Activated CD8-positive, alpha-beta T cell treated with anti-CD3 and anti-CD28 coated beads for 36 hours (primary cell): Measurements from ENCODE around the gene ST6GALNAC4. TPM values are rescaled to one million over a fixed set of nuclear protein-coding genes. Genes with fewer than 3 reads are reported as not detected.

ENCODE experiments used
- ATAC-seq: fragments of 200-7000 bp; cut with Tn5 transposase; one replicate; pipeline ENCODE4 v1.10.0; 2021; ENCODE audit warnings: mild to moderate bottlenecking, moderate library complexity
- CTCF ChIA-PET: fragments of 350-600 bp; sonication (Branson Sonifier 250); formaldehyde crosslinking; loops from one replicate; lab custom pipeline; 2021; ENCODE audit warnings: antibody characterized with exemption; lab: Charles Lee
- POLR2A ChIA-PET: fragments of 350-600 bp; sonication (Branson Sonifier 250); formaldehyde crosslinking; loops from one replicate; lab custom pipeline; 2021; ENCODE audit warnings: antibody characterized with exemption; lab: Charles Lee
- DNase-seq: peaks from one replicate; pipeline ENCODE4 v3.0.0-alpha.2; 2020
- H3K27ac Mint-ChIP-seq: one replicate; pipeline ENCODE4 v1.8.0; 2021; ENCODE audit warnings: mild to moderate bottlenecking, mixed read lengths
- H3K27me3 Mint-ChIP-seq: one replicate; pipeline ENCODE4 v1.8.0; 2021; ENCODE audit warnings: mixed read lengths
- H3K36me3 Mint-ChIP-seq: one replicate; pipeline ENCODE4 v1.8.0; 2021; ENCODE audit warnings: low read depth, mixed read lengths
- H3K4me1 Mint-ChIP-seq: one replicate; pipeline ENCODE4 v1.8.0; 2021; ENCODE audit warnings: low read depth, mixed read lengths
- H3K4me3 Mint-ChIP-seq: one replicate; pipeline ENCODE4 v1.8.0; 2021; ENCODE audit warnings: mild to moderate bottlenecking, moderate library complexity, mixed read lengths
- H3K9me3 Mint-ChIP-seq: one replicate; pipeline ENCODE4 v1.8.0; 2021; ENCODE audit warnings: mixed read lengths
- intact Hi-C: fragments of 100-400 bp; cut with micrococcal nuclease; formaldehyde crosslinking; loops from one replicate; pipeline ENCODE4 v1.10.0; 2022
- total RNA-seq, 2 experiments: library from RNA; stranded (reverse); gene quantifications; one replicate each; pipeline ENCODE4 v1.2.3, GENCODE V29; 2021
- TF ChIP-seq, protein P1 (sequence below): fragments of 200-600 bp; IDR thresholded peaks from one replicate; pipeline ENCODE4 v1.8.0; 2022; ENCODE audit warnings: antibody characterized with exemption, mild to moderate bottlenecking

The ST6GALNAC4 gene
- total RNA-seq, 2 experiments from 2014 or later = 34.3 to 34.9 TPM

DNA sequence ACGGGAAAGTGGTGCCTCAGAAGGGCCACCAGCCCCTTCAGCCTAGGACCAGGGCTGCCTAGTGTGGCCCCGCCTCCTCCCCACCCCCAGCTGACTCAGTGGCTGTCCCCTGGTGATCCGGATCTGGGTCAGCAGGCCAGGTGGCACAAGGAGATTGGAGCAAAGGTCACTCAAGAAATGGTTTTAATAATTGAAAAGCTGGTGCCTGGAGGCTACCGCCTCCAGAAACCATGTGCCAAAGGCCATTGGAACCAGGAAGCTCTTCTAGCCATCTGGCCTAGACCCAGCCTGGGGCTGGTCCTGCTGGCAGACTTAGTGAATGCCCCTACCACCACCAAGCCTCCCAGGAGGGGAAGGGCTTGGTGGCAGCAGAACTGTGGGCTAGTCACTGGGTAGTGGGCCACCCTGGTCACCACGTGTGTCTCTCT is 1.5 kb downstream of the ST6GALNAC4 start:
- intact Hi-C loops = loop anchor here (5.0 kb wide), 1 partner anchor 133 kb away; no protein-coding TSS in a partner anchor

DNA sequence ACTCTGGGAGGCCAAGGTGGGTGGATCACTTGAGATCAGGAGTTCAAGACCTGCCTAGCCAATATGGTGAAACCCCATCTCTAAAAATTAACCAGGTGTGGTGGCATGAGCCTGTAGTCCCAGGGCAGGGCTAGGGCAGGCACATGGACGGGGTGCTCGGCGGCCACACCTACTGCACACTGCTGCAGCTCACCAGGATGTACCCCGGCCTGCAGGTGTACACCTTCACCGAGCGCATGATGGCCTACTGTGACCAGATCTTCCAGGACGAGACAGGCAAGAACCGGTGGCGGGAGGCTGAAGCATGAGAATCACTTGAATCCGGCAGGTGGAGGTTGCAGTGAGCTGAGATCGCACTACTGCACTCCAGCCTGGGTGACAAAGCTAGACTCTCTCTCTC is 3.2 kb downstream of the ST6GALNAC4 start:
- ChIA-PET CTCF (interaction anchor here (1.0 to 4.7 kb wide), 2 partner anchors 44 to 179 kb away, joined by 3 to 23 read pairs; partner anchors contain the start of gene TOR2A), POLR2A (interaction anchor here (0.7 to 1.8 kb wide), 3 partner anchors 15 to 27 kb away, joined by 3 to 6 read pairs (median 6); no protein-coding TSS in a partner anchor)
- no peak overlapping the region for H3K27ac Mint-ChIP-seq
- TF ChIP-seq, protein P1, sequence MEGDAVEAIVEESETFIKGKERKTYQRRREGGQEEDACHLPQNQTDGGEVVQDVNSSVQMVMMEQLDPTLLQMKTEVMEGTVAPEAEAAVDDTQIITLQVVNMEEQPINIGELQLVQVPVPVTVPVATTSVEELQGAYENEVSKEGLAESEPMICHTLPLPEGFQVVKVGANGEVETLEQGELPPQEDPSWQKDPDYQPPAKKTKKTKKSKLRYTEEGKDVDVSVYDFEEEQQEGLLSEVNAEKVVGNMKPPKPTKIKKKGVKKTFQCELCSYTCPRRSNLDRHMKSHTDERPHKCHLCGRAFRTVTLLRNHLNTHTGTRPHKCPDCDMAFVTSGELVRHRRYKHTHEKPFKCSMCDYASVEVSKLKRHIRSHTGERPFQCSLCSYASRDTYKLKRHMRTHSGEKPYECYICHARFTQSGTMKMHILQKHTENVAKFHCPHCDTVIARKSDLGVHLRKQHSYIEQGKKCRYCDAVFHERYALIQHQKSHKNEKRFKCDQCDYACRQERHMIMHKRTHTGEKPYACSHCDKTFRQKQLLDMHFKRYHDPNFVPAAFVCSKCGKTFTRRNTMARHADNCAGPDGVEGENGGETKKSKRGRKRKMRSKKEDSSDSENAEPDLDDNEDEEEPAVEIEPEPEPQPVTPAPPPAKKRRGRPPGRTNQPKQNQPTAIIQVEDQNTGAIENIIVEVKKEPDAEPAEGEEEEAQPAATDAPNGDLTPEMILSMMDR = no peak
- no peak overlapping the region for H3K4me3 Mint-ChIP-seq
- intact Hi-C loops = no loop called here
- DNase-seq (no peak), ATAC-seq (no peak)
- no peaks in the 10 kb centered on the region for H3K9me3 Mint-ChIP-seq
- H3K36me3 Mint-ChIP-seq = peaks cover 32% of the 10 kb centered on the region
- no peaks in the 10 kb centered on the region for H3K27me3 Mint-ChIP-seq
- peaks cover 54% of the 10 kb centered on the region for H3K4me1 Mint-ChIP-seq

More for the DNA sequence above, 1.5 kb downstream of the ST6GALNAC4 start:
- DNase-seq (peak; percentile 47), ATAC-seq (no peak)
- Mint-ChIP-seq H3K4me1 (peaks cover 63% of the 10 kb centered on the region), H3K36me3 (peaks cover 29% of the 10 kb centered on the region), H3K27me3 (no peaks in the 10 kb centered on the region), H3K9me3 (no peaks in the 10 kb centered on the region), H3K27ac (peak overlapping the region; percentile 93), H3K4me3 (peak overlapping the region; percentile 87)
- ChIA-PET POLR2A (interaction anchor here (2.2 to 5.7 kb wide), 5 partner anchors 10 to 137 kb away, joined by 8 to 57 read pairs (median 12); partner anchors contain the start of genes CDK9, DPM2, SH2D3C and ST6GALNAC6), CTCF (interaction anchor here (1.1 to 4.7 kb wide), 8 partner anchors 23 to 181 kb away, joined by 3 to 23 read pairs (median 6); partner anchors contain the start of gene TOR2A)
- TF ChIP-seq, protein P1 = no peak

GRCh38 chr9:127912882-127913281 is 4.0 kb downstream of the ST6GALNAC4 start:
- Mint-ChIP-seq H3K4me3 (no peak overlapping the region), H3K27me3 (no peaks in the 10 kb centered on the region), H3K9me3 (no peaks in the 10 kb centered on the region), H3K36me3 (peaks cover 32% of the 10 kb centered on the region), H3K27ac (peak overlapping the region; percentile 68), H3K4me1 (peaks cover 46% of the 10 kb centered on the region)
- no peak for DNase-seq
- TF ChIP-seq, protein P1 = no peak
- CTCF ChIA-PET = interaction anchor here (0.6 to 1.0 kb wide), 2 partner anchors 46 to 178 kb away, joined by 3 read pairs; partner anchors contain the start of gene TOR2A
- no peak for ATAC-seq
- intact Hi-C loops = no loop called here
- POLR2A ChIA-PET = interaction anchor here (0.7 to 1.8 kb wide), 6 partner anchors 9 to 134 kb away, joined by 3 to 6 read pairs (median 4); partner anchors contain the start of gene SH2D3C

GRCh38 chr9:127912296-127912695 is 4.5 kb downstream of the ST6GALNAC4 start:
- TF ChIP-seq, protein P1 = no peak
- H3K4me3 Mint-ChIP-seq = no peak overlapping the region
- ATAC-seq (no peak), DNase-seq (no peak)
- ChIA-PET POLR2A (interaction anchor here (0.9 to 1.1 kb wide), 2 partner anchors 9 to 14 kb away, joined by 3 to 4 read pairs; no protein-coding TSS in a partner anchor), CTCF (no interaction called here)
- intact Hi-C loops = no loop called here
- H3K36me3 Mint-ChIP-seq = peaks cover 34% of the 10 kb centered on the region
- peaks cover 44% of the 10 kb centered on the region for H3K4me1 Mint-ChIP-seq
- no peaks in the 10 kb centered on the region for H3K27me3 Mint-ChIP-seq
- H3K27ac Mint-ChIP-seq = peak overlapping the region; percentile 90
- no peaks in the 10 kb centered on the region for H3K9me3 Mint-ChIP-seq

- Mint-ChIP-seq H3K36me3 (peaks cover 37% of the 10 kb centered on the region), H3K4me3 (peak overlapping the region; percentile 39), H3K27ac (peak overlapping the region; percentile 90), H3K4me1 (peaks cover 54% of the 10 kb centered on the region), H3K27me3 (no peaks in the 10 kb centered on the region), H3K9me3 (no peaks in the 10 kb centered on the region)
- TF ChIP-seq, protein P1 = no peak
- DNase-seq = no peak
- POLR2A ChIA-PET = no interaction called here
- intact Hi-C loops = no loop called here
- no peak for ATAC-seq
- CTCF ChIA-PET = interaction anchor here (1.0 to 1.1 kb wide), 2 partner anchors 10 to 99 kb away, joined by 3 read pairs; no protein-coding TSS in a partner anchor
Measured at GRCh38 chr9:127910613-127911205, 6.1 kb downstream of the ST6GALNAC4 start.
